Osteoblast (primary cell): Measurements from ENCODE around the gene CKAP5. TPM values are rescaled to one million over a fixed set of nuclear protein-coding genes. Genes with fewer than 3 reads are reported as not detected.

Experiments used
- DNase-seq: peaks from one replicate; pipeline ENCODE4 v3.0.0; 2011; ENCODE audit warnings: low spot score, mixed read lengths; ENCODE audit not compliant: insufficient read length; ENCODE audit errors: missing footprints
- H2AFZ ChIP-seq: 2 replicates; pipeline ENCODE4 v1.6.0; 2011; ENCODE audit warnings: mild to moderate bottlenecking, low read length
- H3K27ac ChIP-seq: 2 replicates; pipeline ENCODE4 v1.5.1; 2011; ENCODE audit warnings: mild to moderate bottlenecking, low read depth, low read length, moderate library complexity
- H3K27me3 ChIP-seq: 2 replicates; pipeline ENCODE4 v1.6.0; 2012; ENCODE audit warnings: mild to moderate bottlenecking, control low read depth, inconsistent platforms, low read length, moderate library complexity; ENCODE audit not compliant: insufficient read depth
- H3K36me3 ChIP-seq: 2 replicates; pipeline ENCODE4 v1.5.1; 2011; ENCODE audit warnings: mild to moderate bottlenecking, low read length, control low read depth, moderate library complexity; ENCODE audit not compliant: insufficient read depth
- H3K4me1 ChIP-seq: 2 replicates; pipeline ENCODE4 v1.5.1; 2011; ENCODE audit warnings: mild to moderate bottlenecking, low read length, control low read depth, moderate library complexity; ENCODE audit not compliant: insufficient read depth
- H3K4me2 ChIP-seq: 2 replicates; pipeline ENCODE4 v1.6.0; 2011; ENCODE audit warnings: mild to moderate bottlenecking, low read length; ENCODE audit not compliant: insufficient read depth
- H3K4me3 ChIP-seq: fragments of 200-600 bp; sonication (generic); 3 replicates; pipeline ENCODE4 v1.5.1; 2012; ENCODE audit warnings: mild to moderate bottlenecking, low read length, inconsistent platforms; ENCODE audit not compliant: insufficient read depth
- H3K79me2 ChIP-seq: 2 replicates; pipeline ENCODE4 v1.6.0; 2012; ENCODE audit warnings: mild to moderate bottlenecking, low read length, control low read depth, inconsistent platforms; ENCODE audit not compliant: insufficient read depth
- H3K9me3 ChIP-seq: 2 replicates; pipeline ENCODE4 v1.5.1; 2011; ENCODE audit warnings: low read depth, low read length, control low read depth
- H4K20me1 ChIP-seq: 2 replicates; pipeline ENCODE4 v1.6.0; 2012; ENCODE audit warnings: mild to moderate bottlenecking, low read length, control low read depth; ENCODE audit not compliant: insufficient read depth
- CTCF ChIP-seq: IDR thresholded peaks from 2 replicates; pipeline ENCODE4 v1.5.1; 2011; ENCODE audit warnings: mild to moderate bottlenecking, low read depth, low read length, moderate library complexity; ENCODE audit errors: extremely low read depth
- total RNA-seq: library from RNA; depleted of rRNA; stranded (reverse); fragments of >200 nt; gene quantifications from 2 replicates; pipeline ENCODE4 v1.2.3, GENCODE V29; 2012

CKAP5 gene
- total RNA-seq, 1 donor, result 56.5 TPM

GRCh38 chr11:46877580-46877979 lies 31.5 kb upstream of the CKAP5 start:
- Histone ChIP-seq H3K36me3 (no peaks in the 10 kb centered on the region), H3K4me2 (no peak overlapping the region), H4K20me1 (no peaks in the 10 kb centered on the region), H3K4me3 (no peak overlapping the region), H2AFZ (no peak overlapping the region), H3K27ac (no peak overlapping the region), H3K4me1 (no peaks in the 10 kb centered on the region), H3K79me2 (no peaks in the 10 kb centered on the region), H3K27me3 (no peaks in the 10 kb centered on the region), H3K9me3 (no peaks in the 10 kb centered on the region)
- TF ChIP-seq CTCF, result no peak
- DNase-seq, result no peak

GRCh38 chr11:46876471-46876870 lies 30.4 kb upstream of the CKAP5 start:
- Histone ChIP-seq H3K27ac (no peak overlapping the region), H4K20me1 (no peaks in the 10 kb centered on the region), H3K36me3 (no peaks in the 10 kb centered on the region), H3K4me1 (no peaks in the 10 kb centered on the region), H3K79me2 (no peaks in the 10 kb centered on the region), H2AFZ (no peak overlapping the region), H3K27me3 (no peaks in the 10 kb centered on the region), H3K4me2 (no peak overlapping the region), H3K4me3 (no peak overlapping the region), H3K9me3 (no peaks in the 10 kb centered on the region)
- TF ChIP-seq CTCF, result no peak
- no peak for DNase-seq

DNA sequence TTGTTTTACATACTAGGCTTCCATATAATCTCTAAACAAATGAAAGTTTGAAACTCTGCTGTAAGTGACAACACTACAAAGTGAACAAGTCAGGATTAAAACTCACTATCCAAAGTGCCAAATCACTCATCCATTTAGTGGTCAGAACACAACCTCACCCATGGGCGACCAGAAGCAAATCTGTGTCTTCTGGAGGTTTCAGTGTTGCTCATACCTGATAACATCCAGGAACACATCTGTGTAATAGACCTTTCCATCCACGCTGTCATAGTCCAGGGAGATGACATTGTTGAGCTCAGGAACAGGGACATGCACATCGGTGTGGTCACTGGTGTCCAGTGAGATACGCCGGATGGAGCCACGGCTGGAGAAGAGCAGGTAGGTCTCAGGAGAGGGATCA lies 28.5 kb upstream of the CKAP5 start:
- TF ChIP-seq CTCF, result no peak
- H4K20me1 ChIP-seq, result no peaks in the 10 kb centered on the region
- no peaks in the 10 kb centered on the region for H3K79me2 ChIP-seq
- no peaks in the 10 kb centered on the region for H3K4me1 ChIP-seq
- H3K36me3 ChIP-seq, result no peaks in the 10 kb centered on the region
- DNase-seq, result no peak
- H3K9me3 ChIP-seq, result no peaks in the 10 kb centered on the region
- H2AFZ ChIP-seq, result no peak overlapping the region
- no peaks in the 10 kb centered on the region for H3K27me3 ChIP-seq
- H3K4me2 ChIP-seq, result no peak overlapping the region
- H3K27ac ChIP-seq, result no peak overlapping the region
- H3K4me3 ChIP-seq, result no peak overlapping the region

GRCh38 chr11:46868912-46869311 lies 22.8 kb upstream of the CKAP5 start:
- H3K9me3 ChIP-seq, result no peaks in the 10 kb centered on the region
- no peak overlapping the region for H3K4me3 ChIP-seq
- no peak overlapping the region for H2AFZ ChIP-seq
- H3K4me2 ChIP-seq, result no peak overlapping the region
- H3K79me2 ChIP-seq, result no peaks in the 10 kb centered on the region
- TF ChIP-seq CTCF, result no peak
- no peaks in the 10 kb centered on the region for H3K36me3 ChIP-seq
- DNase-seq, result no peak
- H3K4me1 ChIP-seq, result peaks cover 7% of the 10 kb centered on the region
- H4K20me1 ChIP-seq, result no peaks in the 10 kb centered on the region
- no peaks in the 10 kb centered on the region for H3K27me3 ChIP-seq
- H3K27ac ChIP-seq, result no peak overlapping the region
